ENCODE measurements around the gene EGFLAM. TPM values are rescaled to one million over a fixed set of nuclear protein-coding genes. Genes with fewer than 3 reads are reported as not detected.

Gene EGFLAM
- total and polyA plus RNA-seq, 10 of the 15 experiments (the other 5 are each of a cell fraction or from before 2014, with no cell fraction given), result 0.37 TPM; not detected in 9

DNA sequence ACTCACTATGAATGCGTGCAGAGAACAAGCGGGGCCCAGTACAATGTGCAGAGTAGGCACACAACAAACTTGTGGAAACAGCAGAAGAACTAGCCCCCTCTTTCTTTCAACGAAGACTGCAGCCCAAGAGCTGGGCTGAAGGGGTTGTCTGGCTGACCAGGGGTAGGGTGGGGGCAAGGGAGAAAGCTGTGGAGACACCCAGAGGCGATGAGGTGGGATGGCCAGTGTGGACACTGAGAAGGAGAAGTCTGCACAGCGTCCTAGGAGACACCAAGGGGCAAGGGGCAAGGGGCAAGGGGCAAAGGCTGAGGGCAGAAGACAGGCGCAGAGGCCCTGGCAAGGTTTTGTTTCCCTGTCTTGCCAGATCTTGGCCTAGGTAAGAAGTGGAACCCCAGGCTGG, 235.8 kb downstream of the EGFLAM start:
- in situ Hi-C loops (cut with MboI), result no loop called here

More for the DNA sequence above, 235.8 kb downstream of the EGFLAM start:
- Histone ChIP-seq H3K36me3 (ENCODE audit: control insufficient read depth in 2 of 2, insufficient read depth in 2 of 2, low read length in 1 of 2) (no peaks in the 10 kb centered on the region), H3K4me3 (no peak overlapping the region), H3K9me3 (replicated peaks; ENCODE audit: control insufficient read depth, insufficient read depth, low read length) (no peaks in the 10 kb centered on the region), H3K4me1 (ENCODE audit: control insufficient read depth, insufficient read depth, low read length) (no peaks in the 10 kb centered on the region), H3K4me2 (ENCODE audit: control insufficient read depth, insufficient read depth) (no peak overlapping the region), H3K9ac (ENCODE audit: control insufficient read depth, insufficient read depth, low read length) (no peak overlapping the region), H3K27me3 (replicated peaks in 1 of 2; ENCODE audit: control insufficient read depth in 2 of 2, insufficient read depth in 2 of 2, low read length in 1 of 2) (no peaks in the 10 kb centered on the region; a peak in 1 of 4 replicates), H4K20me1 (ENCODE audit: control insufficient read depth, insufficient read depth) (no peaks in the 10 kb centered on the region), H3K79me2 (ENCODE audit: control insufficient read depth, insufficient read depth, low read length) (no peaks in the 10 kb centered on the region), H2AFZ (ENCODE audit: control insufficient read depth, low read depth, low read length) (no peak overlapping the region), H3K27ac (ENCODE audit: control insufficient read depth, insufficient read depth) (no peak overlapping the region)
- FAIRE-seq, result no peak
- TF ChIP-seq RAD21 (IDR thresholded peaks at IDR 0.05; ENCODE audit: insufficient read depth, low read depth, low read length), result no peak
- no peak for TF ChIP-seq IKZF1 (conservative IDR thresholded peaks at IDR 0.05)
- TF ChIP-seq EP300 (IDR thresholded peaks at IDR 0.05; ENCODE audit: borderline replicate concordance in 1 of 2, control insufficient read depth in 1 of 2, low read depth in 2 of 2, low read length in 2 of 2), result no peak
- TF ChIP-seq SIX5 (IDR thresholded peaks at IDR 0.05; ENCODE audit: low read depth, low read length, severe bottlenecking), result no peak
- TF ChIP-seq SMC3 (IDR thresholded peaks at IDR 0.05; ENCODE audit: borderline replicate concordance, low read length), result no peak
- TF ChIP-seq, protein P1, sequence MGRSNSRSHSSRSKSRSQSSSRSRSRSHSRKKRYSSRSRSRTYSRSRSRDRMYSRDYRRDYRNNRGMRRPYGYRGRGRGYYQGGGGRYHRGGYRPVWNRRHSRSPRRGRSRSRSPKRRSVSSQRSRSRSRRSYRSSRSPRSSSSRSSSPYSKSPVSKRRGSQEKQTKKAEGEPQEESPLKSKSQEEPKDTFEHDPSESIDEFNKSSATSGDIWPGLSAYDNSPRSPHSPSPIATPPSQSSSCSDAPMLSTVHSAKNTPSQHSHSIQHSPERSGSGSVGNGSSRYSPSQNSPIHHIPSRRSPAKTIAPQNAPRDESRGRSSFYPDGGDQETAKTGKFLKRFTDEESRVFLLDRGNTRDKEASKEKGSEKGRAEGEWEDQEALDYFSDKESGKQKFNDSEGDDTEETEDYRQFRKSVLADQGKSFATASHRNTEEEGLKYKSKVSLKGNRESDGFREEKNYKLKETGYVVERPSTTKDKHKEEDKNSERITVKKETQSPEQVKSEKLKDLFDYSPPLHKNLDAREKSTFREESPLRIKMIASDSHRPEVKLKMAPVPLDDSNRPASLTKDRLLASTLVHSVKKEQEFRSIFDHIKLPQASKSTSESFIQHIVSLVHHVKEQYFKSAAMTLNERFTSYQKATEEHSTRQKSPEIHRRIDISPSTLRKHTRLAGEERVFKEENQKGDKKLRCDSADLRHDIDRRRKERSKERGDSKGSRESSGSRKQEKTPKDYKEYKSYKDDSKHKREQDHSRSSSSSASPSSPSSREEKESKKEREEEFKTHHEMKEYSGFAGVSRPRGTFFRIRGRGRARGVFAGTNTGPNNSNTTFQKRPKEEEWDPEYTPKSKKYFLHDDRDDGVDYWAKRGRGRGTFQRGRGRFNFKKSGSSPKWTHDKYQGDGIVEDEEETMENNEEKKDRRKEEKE (IDR thresholded peaks at IDR 0.05), result no peak
- no peak for TF ChIP-seq HDAC2 (IDR thresholded peaks at IDR 0.05)
- no peak for TF ChIP-seq BRCA1 (IDR thresholded peaks at IDR 0.05; ENCODE audit: low read depth, low read length)
- no peak for TF ChIP-seq HCFC1 (IDR thresholded peaks at IDR 0.05; ENCODE audit: low read length)
- no peak for TF ChIP-seq GABPA (IDR thresholded peaks at IDR 0.05; ENCODE audit: low read depth)
- no peak for TF ChIP-seq SIN3A (IDR thresholded peaks at IDR 0.05; ENCODE audit: low read depth, low read length)
- no peak for TF ChIP-seq ZSCAN29 (IDR thresholded peaks at IDR 0.05)
- TF ChIP-seq FOXM1 (IDR thresholded peaks at IDR 0.05; ENCODE audit: low read depth, low read length), result no peak
- no peak for TF ChIP-seq ZNF24 (IDR thresholded peaks at IDR 0.05)
- TF ChIP-seq, protein P2, sequence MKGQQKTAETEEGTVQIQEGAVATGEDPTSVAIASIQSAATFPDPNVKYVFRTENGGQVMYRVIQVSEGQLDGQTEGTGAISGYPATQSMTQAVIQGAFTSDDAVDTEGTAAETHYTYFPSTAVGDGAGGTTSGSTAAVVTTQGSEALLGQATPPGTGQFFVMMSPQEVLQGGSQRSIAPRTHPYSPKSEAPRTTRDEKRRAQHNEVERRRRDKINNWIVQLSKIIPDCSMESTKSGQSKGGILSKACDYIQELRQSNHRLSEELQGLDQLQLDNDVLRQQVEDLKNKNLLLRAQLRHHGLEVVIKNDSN (IDR thresholded peaks at IDR 0.05; ENCODE audit: borderline replicate concordance, extremely low read length, insufficient read depth, low read depth, low read length), result no peak
- TF ChIP-seq GATAD2B (conservative IDR thresholded peaks at IDR 0.05; ENCODE audit: low read depth), result no peak
- TF ChIP-seq, protein P3, sequence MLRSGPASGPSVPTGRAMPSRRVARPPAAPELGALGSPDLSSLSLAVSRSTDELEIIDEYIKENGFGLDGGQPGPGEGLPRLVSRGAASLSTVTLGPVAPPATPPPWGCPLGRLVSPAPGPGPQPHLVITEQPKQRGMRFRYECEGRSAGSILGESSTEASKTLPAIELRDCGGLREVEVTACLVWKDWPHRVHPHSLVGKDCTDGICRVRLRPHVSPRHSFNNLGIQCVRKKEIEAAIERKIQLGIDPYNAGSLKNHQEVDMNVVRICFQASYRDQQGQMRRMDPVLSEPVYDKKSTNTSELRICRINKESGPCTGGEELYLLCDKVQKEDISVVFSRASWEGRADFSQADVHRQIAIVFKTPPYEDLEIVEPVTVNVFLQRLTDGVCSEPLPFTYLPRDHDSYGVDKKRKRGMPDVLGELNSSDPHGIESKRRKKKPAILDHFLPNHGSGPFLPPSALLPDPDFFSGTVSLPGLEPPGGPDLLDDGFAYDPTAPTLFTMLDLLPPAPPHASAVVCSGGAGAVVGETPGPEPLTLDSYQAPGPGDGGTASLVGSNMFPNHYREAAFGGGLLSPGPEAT (IDR thresholded peaks at IDR 0.05; ENCODE audit: low read depth), result no peak
- TF ChIP-seq SP1 (IDR thresholded peaks at IDR 0.05; ENCODE audit: low read depth, low read length), result no peak
- DNase-seq (ENCODE audit: low read depth, low spot score), result no peak
- RAD21 ChIA-PET (ENCODE audit: unreplicated experiment), result no interaction called here
- CTCF ChIA-PET, result no interaction called here
- BruUV-seq (replicated peaks), result no TSS peak
- SMC1A ChIA-PET (ENCODE audit: uncharacterized antibody, unreplicated experiment), result no interaction called here
- ATAC-seq, result no peak
- intact Hi-C loops (cut with micrococcal nuclease; ENCODE audit: unreplicated experiment), result no loop called here
- POLR2A ChIA-PET, result no interaction called here
- 34% methylated on average over 6 of the region's 6 CpGs for WGBS (ENCODE audit: insufficient coverage, insufficient replicate concordance, low lambda C conversion rate, missing lambda C conversion rate)

All from GM12878 (cell line).